Parathyroid adenoma (tissue), 2 donors: ENCODE data around the gene TGFBI.

Experiments used
- H2AFZ ChIP-seq: fragments of 300-600 bp; sonication (generic); one replicate; pipeline ENCODE4 v1.7.0; 2017; ENCODE audit warnings: antibody characterized with exemption, mild to moderate bottlenecking
- H3K27ac ChIP-seq: fragments of 300-600 bp; sonication (generic); one replicate; pipeline ENCODE4 v1.7.0; 2017
- H3K27me3 ChIP-seq: fragments of 300-600 bp; sonication (generic); one replicate; pipeline ENCODE4 v1.7.0; 2017; ENCODE audit warnings: low read length; ENCODE audit not compliant: control insufficient read depth, insufficient read depth
- H3K36me3 ChIP-seq: fragments of 300-600 bp; sonication (generic); one replicate; pipeline ENCODE4 v1.7.0; 2017; ENCODE audit warnings: low read length; ENCODE audit not compliant: control insufficient read depth, insufficient read depth
- H3K4me1 ChIP-seq: fragments of 300-600 bp; sonication (generic); one replicate; pipeline ENCODE4 v1.7.0; 2017; ENCODE audit warnings: control low read depth
- H3K4me2 ChIP-seq: fragments of 300-600 bp; sonication (generic); one replicate; pipeline ENCODE4 v1.7.0; 2017; ENCODE audit warnings: low read length
- H3K4me3 ChIP-seq: fragments of 300-600 bp; sonication (generic); one replicate; pipeline ENCODE4 v1.7.0; 2017; ENCODE audit warnings: low read depth, low read length
- H3K79me2 ChIP-seq: fragments of 300-600 bp; sonication (generic); one replicate; pipeline ENCODE4 v1.7.0; 2017; ENCODE audit warnings: control low read depth
- H3K9ac ChIP-seq: fragments of 300-600 bp; sonication (generic); one replicate; pipeline ENCODE4 v1.7.0; 2017; ENCODE audit warnings: mild to moderate bottlenecking
- H3K9me3 ChIP-seq: fragments of 300-600 bp; sonication (generic); one replicate; pipeline ENCODE4 v1.7.0; 2017; ENCODE audit warnings: low read length; ENCODE audit not compliant: control insufficient read depth
- TF ChIP-seq, protein P1 (sequence below): fragments of 300-600 bp; sonication (generic); IDR thresholded peaks from one replicate; pipeline ENCODE4 v1.7.0; 2017; ENCODE audit warnings: antibody characterized with exemption, mild to moderate bottlenecking
- donor health status: primary hyperparathyroidism.

Gene TGFBI

DNA sequence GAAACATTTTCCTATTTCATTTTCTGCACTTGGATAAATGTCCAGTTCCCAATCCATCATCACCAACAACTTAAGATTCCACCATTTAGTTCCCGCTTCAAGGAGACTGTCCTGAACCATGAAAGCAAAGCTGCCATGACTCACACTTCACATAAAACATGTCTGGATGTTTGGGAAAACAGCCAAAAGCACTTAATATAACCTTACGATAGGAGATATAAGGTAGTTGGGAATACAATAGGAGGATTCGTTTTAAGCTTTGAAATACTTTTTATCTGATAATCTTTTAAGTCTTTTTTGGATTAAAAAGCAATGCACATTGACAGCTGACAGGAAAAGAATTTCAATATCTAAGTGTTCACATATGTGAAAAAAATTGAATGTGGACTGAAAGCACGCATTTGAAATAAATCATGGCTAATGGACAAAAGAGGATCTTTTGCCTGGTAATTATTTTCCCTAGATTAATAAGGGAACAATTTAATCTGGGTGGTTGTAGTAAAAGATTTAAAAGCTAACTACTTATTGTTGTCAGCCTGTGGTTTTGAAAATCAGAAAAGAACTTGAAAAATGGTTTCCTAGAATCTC lies 17.3 kb upstream of the TGFBI start:
- Histone ChIP-seq H3K79me2 (no peaks in the 10 kb centered on the region), H3K27ac (no peak overlapping the region), H3K4me1 (no peaks in the 10 kb centered on the region), H3K27me3 (no peaks in the 10 kb centered on the region), H3K36me3 (no peaks in the 10 kb centered on the region), H3K4me2 (no peak overlapping the region), H2AFZ (no peak overlapping the region), H3K9me3 (no peaks in the 10 kb centered on the region), H3K9ac (no peak overlapping the region), H3K4me3 (no peak overlapping the region)
- TF ChIP-seq, protein P1, sequence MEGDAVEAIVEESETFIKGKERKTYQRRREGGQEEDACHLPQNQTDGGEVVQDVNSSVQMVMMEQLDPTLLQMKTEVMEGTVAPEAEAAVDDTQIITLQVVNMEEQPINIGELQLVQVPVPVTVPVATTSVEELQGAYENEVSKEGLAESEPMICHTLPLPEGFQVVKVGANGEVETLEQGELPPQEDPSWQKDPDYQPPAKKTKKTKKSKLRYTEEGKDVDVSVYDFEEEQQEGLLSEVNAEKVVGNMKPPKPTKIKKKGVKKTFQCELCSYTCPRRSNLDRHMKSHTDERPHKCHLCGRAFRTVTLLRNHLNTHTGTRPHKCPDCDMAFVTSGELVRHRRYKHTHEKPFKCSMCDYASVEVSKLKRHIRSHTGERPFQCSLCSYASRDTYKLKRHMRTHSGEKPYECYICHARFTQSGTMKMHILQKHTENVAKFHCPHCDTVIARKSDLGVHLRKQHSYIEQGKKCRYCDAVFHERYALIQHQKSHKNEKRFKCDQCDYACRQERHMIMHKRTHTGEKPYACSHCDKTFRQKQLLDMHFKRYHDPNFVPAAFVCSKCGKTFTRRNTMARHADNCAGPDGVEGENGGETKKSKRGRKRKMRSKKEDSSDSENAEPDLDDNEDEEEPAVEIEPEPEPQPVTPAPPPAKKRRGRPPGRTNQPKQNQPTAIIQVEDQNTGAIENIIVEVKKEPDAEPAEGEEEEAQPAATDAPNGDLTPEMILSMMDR = no peak

DNA sequence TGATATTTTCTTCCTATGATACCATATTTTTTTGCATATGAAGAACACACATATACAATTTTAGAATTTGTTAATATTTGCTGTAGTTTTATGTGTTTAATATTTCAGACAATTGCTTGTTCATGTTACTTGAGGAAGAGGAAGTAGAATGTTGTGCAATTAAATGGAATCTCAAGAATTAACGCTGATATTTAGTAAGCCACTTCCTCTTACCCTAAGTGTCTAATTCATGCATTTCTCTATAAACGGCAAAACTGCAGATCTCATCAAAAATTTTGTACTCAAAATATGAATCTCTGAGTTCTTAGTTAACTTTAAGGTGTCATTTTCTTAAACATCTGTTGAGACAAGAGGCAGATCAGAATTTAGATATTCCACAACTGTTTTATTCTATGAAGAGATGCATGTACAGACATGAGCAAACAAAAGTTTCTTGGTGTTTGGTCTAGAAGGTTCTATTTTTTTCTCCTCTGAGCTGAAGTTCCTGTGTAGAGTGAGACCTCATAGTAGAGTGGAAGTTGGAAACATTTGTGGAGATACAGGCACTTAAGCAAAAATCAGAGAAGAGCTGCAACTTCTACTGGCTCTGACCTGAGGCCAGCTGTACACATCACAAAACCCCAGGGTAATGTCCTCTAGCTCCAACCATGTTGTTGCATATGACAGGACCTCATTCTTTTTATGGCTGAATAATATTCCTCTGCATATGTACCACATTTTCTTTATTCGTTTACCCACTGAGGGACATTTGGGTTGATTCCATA lies 16.6 kb upstream of the TGFBI start:
- Histone ChIP-seq H2AFZ (no peak overlapping the region), H3K4me1 (no peaks in the 10 kb centered on the region), H3K27ac (no peak overlapping the region), H3K27me3 (no peaks in the 10 kb centered on the region), H3K9me3 (no peaks in the 10 kb centered on the region), H3K79me2 (no peaks in the 10 kb centered on the region), H3K4me2 (no peak overlapping the region), H3K36me3 (no peaks in the 10 kb centered on the region), H3K4me3 (no peak overlapping the region), H3K9ac (no peak overlapping the region)
- TF ChIP-seq, protein P1 = no peak

DNA sequence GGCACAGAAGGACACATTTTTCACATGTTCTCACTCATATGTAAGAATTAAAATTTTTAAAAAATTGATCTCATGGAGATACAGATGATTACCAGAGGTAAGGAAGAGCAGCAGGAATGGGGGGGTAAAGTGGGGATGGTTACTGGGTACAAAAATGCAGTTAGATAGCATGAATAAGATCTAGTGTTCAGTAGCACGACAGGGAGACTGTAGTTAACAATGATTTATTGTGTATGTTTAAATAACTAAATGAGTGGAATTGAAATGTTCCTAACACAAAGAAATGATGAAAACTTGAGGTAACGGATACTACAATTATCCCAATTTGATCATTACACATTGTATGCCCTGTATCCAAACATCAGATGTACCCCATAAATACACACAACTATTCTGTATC lies 15.2 kb upstream of the TGFBI start:
- no peak overlapping the region for H3K4me2 ChIP-seq
- no peaks in the 10 kb centered on the region for H3K9me3 ChIP-seq
- H3K4me1 ChIP-seq = no peaks in the 10 kb centered on the region
- H3K9ac ChIP-seq = no peak overlapping the region
- H3K36me3 ChIP-seq = no peaks in the 10 kb centered on the region
- H3K27me3 ChIP-seq = no peaks in the 10 kb centered on the region
- H3K27ac ChIP-seq = no peak overlapping the region
- H3K79me2 ChIP-seq = no peaks in the 10 kb centered on the region
- H2AFZ ChIP-seq = no peak overlapping the region
- TF ChIP-seq, protein P1 = no peak
- no peak overlapping the region for H3K4me3 ChIP-seq

DNA sequence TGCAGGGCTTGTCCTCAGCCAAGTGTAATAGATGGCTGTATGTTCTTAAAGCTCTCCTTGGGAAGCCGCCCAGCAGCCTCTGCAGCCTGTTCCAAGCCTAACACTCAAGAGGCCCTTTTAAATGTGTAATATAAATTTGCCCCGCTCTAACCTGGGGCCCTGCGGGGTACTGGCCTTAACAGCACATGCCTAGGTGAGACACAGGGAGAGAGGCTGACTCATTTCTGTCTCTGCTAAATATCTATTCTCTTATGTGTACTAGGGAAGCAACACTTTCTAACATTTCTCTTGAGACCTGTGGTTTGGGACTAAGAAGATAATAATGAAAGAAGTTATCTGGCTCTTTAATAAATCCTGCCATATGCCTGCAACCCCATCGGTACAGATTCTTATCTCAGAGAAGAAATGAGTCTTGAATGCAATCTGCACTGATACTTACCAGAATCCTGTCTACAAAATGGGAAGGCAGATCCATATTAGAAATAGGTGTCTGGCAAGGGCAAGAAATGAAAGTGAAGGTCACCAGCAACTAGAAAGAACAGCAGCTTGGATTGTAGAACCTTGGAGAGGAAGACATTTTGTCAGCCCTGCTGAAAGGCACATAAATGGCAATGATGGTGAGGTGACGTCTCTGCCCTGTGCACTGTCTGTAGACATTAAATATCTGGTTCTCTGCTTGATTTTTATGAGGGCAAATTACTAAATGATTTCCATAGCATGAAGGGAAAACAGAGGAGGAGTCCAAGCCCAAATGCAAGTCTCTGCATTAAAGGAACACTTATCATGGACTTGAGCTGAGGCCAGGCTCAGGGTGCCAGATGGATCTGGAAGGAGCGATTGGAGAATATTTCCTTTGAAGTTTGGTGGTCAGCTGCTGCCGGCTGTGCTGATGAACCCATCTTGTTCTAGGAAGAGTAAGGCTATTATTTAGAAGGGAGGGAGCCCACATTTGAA lies 14.5 kb upstream of the TGFBI start:
- no peak overlapping the region for H2AFZ ChIP-seq
- no peak overlapping the region for H3K27ac ChIP-seq
- no peak overlapping the region for H3K4me3 ChIP-seq
- H3K9ac ChIP-seq = no peak overlapping the region
- H3K27me3 ChIP-seq = no peaks in the 10 kb centered on the region
- H3K36me3 ChIP-seq = no peaks in the 10 kb centered on the region
- TF ChIP-seq, protein P1 = no peak
- H3K9me3 ChIP-seq = no peaks in the 10 kb centered on the region
- H3K79me2 ChIP-seq = no peaks in the 10 kb centered on the region
- H3K4me2 ChIP-seq = no peak overlapping the region
- H3K4me1 ChIP-seq = no peaks in the 10 kb centered on the region
